HG03571 (cell line): ENCODE data around the gene AGXT2.
"Not testable (repeated sequence)": the region's sequence is repeated elsewhere in the genome, so short reads cannot be mapped to it uniquely, and the experiment has no call there.

Source experiments
- ATAC-seq: cut with Tn5 transposase; IDR thresholded peaks from one replicate; pipeline ENCODE4 v1.9.1; 2021; ENCODE audit not compliant: unreplicated experiment

Gene AGXT2

DNA sequence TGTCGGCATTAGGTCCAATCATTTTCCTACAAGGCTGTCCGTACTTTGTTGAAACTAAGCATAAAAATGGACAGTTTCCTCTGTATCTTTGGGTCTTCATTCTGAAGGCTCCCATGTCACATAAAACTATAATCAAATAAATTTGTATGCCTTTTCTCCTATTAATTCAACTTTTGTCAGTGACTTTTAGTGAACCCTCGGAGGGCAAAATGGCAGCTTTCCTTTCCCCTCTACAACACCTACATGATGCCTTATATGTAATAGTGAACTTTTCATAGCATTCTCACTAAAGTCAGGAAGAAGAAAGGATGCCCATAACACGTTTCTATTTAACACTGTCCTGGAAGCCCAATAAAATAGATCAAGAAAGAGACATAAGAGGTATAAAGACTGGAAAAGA, 5.1 kb upstream of the AGXT2 start:
- no peak for ATAC-seq

DNA sequence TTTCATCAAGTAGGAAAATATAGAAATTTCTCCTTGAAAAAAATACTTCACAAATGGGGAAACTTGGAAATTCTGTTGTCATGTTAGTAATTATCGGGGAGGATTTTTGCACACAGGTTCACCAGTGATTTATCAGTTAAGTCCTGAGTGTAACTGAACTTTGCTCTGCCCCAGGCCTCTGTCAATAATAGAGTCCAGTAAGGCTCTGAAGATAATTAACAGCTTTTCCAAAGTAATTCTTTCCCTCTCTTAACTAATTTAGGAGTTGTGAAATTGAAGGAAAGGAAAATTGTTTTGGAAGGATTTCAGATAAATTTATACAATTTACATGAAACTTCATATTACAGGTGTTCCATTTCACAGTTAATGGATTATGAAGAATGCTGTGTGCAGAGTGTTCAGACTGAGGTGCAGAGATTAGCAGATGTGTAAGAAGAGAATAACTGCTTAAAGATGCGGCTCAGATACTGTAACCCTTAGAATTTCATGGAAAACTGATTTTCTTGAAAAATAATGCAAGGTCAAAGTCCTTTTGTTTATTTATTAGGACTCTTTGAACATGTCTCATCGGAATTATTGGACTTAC, 2.9 kb upstream of the AGXT2 start:
- no peak for ATAC-seq

DNA sequence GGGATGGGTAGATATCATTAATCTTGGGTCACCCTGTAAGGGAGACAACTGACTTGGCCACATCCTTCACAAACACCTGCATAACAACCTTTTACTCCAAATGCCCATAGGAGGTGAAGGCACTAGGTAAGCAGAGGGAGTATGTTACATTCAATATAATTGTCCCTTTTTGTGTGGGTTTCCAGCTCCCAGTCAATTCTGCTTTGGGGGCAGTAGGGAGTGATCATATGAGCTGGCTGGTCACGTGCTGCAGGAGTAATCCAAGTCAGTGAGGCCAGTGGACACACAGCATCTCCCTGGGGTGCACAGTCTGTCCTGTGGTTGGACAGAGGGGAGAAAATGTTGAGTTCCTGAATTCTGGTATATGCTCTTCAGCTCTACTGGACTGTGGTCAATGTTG, 1.2 kb upstream of the AGXT2 start:
- no peak for ATAC-seq

DNA sequence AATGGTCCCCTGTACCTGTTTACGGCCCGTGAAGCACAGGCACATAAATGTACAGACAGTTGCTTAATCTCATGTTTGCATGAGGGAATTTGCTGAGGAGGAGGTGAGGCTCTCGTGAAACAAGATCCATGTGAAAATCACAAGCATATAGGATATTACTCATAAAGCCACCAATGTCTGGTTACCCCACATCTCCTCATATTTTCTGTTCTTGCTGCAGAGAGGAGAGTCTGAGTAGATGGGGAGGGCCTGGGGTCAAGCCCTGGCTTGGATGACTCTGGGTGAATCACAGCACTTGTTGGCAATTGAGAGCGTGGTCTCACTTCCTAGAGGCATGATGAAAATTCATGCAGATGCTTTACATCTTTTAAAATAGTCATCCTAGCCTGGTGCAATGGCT, 975 bp downstream of the AGXT2 start:
- no peak for ATAC-seq

DNA sequence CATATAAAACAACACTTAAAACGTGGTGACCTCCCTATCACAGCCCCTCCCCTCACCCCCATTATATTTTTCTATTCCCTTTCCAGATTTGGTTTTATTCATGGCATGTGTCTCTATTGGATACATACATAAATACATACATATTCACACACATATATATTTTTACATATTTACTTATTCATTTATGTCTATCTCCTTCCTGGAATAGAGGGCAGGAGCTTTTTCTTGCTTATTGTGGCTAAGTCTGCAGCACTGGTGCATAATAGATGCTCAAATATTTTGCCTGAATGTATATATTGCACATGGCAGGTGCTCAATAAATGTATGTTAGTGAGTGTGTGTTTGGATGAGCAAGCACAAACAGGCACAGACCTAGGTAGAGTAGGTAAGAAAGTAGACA, 2.5 kb downstream of the AGXT2 start:
- no peak for ATAC-seq

DNA sequence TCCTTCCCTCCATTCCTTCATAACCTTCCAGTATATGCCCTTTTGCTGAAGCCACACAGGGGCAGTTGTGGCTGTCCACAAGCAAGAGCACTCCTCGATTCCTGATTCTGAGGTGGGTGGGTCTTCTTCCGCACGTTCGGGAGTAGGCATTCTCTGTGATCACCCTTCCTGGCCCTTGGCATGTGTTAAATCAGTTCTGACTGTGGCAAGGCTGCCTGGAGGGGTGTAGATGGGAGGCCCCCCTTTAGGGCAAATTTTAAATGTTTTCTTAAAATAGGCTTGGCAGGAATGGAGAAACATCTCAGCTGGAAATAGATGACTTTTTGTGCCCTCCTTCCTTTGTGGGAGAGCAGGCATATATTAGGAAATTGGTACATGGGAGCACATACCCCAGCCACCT, 3.1 kb downstream of the AGXT2 start:
- no peak for ATAC-seq

DNA sequence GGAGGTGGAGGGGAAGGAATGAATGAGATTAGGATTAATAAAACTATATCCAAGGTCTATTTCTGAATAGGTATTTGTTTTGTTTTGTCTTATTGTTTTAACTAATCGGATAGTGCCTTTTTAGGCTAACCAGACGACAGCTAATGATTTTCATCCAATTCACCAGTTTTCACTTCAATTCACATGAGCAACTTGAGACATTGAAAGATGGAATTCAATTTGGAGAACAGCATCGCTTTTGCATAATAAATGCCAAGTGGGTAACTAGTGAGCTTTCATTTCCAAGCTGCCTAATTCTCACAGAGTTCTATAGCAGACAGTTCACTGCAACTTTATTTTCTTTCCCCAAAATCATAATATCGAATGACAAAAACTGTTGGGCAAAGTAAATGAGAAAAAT, 5.0 kb downstream of the AGXT2 start:
- ATAC-seq: no peak

DNA sequence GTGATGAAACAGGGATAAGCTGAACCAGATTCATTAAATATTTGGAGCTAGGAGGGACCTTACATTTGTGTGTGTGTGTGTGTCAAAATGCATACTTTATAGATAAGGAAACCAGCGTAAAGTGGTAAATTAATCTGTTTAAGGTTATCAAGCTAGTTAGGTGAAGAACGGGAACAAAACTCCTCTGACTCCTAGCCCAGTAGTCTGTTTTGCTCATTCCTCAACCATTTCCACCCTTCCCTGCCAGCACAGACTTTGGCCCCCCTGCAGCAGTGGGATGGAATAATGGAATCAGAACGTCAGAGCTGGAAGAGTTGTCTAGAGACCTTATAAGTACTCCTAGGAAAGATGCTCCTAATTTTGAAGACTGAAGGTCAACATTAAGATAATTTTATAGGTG, 6.5 kb downstream of the AGXT2 start:
- ATAC-seq: no peak

DNA sequence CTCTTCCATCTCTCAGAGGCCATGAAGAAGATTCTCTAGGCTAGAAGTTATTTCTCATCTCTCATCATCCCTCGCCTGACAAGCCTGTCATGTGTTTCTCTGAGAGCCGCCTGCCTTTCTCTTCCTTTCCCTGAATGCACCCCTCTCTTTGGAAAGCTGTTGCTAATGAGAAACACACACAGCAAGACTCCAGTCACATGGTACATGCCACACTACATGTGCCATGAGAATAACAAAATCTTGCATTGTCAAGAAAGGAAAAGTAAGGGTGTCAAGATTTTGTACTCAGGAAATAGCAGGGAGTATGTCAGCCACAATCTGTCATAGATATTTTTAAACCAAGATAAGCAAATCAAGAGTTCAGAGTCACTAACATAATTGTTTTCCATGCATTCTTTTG, 8.9 kb downstream of the AGXT2 start:
- no peak for ATAC-seq

DNA sequence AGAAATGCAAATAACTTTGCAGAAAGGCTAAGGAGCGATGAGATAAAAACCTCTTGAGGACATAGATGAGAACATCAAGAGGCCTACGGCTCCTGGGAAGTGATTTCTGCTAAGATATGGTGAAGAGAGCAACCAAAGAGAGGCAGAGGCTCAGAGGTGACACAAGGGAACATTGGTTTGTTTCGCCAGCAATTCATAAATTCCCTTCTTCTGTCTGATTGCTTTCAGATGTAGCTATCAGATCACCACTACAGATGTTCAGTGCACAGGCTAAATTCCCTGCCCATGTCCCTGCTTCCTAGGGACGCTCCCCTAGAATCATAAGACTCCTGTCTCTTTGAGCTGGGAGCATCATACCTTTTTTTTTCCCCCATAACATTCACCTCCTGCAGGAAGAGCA, 11.2 kb downstream of the AGXT2 start:
- no peak for ATAC-seq

DNA sequence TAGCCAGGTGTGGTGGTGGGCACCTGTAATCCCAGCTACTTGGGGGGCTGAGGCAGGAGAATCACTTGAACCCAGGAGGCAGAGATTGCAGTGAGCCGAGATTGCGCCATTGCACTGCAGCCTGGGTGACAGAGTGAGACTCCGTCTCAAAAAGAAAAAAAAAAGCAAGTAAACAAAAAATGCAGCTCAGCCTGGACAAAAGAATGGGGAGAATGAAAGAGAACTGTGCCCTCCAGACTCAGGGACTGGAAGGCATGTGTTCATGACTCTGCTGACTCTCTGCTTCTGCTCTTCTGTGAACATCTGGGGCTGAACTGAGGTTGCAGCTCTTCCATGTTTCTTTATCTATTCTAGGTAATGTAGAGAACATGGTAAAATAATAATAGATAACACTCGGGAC, 11.8 kb downstream of the AGXT2 start:
- ATAC-seq: not testable (repeated sequence)

DNA sequence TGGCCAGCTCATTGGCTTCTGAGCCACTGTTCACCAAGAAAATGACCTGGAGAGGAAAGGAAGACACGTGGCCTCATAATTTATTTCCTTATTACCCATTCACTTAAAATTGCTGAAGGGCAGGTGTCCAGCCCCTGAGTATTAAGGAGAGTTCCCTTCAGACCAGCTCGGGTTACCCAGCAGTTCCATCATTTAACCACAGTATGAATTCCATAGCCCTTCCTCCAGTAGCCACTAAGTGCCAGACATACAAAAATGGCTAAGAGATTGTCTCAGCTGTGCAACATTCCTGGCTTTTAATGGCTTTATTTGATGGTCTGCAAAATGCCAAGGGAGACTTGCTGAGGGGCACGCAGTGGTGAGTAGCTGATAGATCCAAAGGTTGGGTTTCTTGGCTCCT, 12.5 kb downstream of the AGXT2 start:
- no peak for ATAC-seq

DNA sequence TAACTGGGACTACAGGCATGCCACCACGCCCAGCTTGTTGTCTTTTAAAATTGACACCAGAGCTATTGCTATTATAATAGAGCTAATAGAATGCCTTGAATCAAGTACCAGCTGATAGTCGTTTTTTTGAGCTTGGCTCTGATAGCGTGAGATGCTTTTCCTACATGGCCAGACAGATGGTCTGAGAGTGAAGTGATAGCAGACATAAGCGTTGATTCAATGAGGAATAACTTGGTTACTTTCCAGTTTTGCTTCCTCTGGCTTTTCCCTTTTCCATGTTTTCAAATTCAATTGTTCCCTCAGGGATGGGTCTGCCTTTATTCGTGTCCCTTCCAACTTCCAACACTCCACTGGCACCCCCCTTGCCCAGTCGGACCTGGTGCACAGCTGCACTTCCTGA, 15.4 kb downstream of the AGXT2 start:
- no peak for ATAC-seq

DNA sequence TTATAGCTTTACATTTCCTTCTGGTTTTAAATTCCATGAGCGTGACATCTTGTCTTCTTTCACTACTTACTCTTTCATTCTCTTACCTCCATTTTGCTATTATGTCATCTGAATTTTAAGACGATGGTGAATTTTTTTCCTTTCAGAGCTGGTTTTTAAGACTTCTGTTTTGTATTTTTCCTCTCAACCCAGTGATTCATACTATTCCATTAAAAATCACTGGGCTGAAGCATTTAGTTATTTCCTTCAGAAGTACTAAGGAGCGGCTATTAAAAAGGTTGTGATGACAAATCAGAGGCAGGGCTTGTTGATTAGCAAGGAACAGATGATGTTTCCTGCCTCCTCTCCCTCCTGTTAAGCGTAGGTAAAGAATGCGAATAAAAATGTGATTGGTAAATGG, 16.5 kb downstream of the AGXT2 start:
- ATAC-seq: no peak

DNA sequence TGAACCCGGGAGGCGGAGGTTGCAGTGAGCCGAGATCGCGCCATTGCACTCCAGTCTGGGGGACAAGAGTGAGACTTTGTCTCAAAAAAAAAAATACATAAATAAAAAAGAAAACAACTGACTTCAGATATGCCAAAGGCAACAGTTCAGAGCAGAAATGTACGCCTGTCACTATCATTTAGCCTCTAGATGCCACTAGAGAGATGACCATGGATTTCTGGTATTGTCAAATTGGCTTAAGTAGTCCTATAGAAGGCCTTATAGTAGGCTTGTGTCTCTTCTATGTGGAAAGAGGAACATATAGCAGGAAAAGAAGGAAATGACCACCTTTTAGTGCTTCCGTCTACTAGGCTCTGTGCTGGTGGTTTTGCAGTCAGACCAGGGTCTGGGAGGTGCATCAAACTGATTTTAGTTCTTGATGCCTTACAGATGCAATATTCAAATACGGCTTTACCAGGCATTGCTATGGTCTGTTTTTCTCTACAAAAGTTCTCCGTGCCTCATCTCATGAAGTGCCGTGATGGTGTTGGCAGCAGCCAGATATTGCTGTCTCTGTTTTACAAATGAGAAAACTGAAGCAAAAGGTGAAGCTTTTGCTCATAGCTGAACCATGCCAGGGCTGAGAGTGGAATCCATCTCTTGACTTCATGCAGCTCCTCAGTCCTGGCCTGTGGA, 17.2 kb downstream of the AGXT2 start:
- no peak for ATAC-seq

DNA sequence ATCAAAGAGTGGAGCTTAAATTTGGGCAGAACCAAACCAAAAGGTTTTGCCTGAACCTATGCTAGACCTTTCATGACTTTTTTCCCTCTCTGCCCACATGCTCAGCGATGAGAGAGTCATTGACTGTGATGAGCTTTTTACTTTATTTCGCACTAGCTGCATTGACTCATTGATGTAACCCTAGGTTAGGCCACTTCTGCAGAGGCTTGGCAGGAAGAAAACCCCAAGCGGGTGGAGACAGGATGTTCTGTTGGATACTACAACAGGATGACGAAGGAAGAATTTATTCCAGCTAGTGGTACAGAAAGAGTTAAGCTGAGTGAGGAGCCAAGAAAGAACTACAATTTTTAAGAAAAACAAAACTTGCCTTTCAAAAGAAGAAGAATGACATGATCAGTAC, 18.4 kb downstream of the AGXT2 start:
- no peak for ATAC-seq

DNA sequence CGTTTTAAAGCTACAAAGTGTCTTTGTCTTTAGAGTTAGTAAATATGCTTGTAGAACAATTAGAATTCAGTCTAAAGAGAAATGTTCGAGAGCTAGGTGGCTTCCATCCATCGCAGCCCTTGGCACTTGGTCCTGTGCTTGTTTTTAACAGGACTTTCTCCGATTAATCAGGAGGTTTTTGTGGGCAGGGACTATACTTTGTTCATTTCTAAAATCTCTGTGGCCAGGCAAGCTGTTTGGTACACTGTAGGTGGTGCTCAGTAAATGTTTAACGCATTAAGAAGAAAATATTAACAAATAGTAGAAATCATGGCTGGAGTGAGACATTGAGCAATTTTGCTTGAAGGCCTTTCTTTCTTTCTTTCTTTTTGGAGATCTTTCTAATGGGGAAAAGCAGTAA, 20.8 kb downstream of the AGXT2 start:
- ATAC-seq: no peak

DNA sequence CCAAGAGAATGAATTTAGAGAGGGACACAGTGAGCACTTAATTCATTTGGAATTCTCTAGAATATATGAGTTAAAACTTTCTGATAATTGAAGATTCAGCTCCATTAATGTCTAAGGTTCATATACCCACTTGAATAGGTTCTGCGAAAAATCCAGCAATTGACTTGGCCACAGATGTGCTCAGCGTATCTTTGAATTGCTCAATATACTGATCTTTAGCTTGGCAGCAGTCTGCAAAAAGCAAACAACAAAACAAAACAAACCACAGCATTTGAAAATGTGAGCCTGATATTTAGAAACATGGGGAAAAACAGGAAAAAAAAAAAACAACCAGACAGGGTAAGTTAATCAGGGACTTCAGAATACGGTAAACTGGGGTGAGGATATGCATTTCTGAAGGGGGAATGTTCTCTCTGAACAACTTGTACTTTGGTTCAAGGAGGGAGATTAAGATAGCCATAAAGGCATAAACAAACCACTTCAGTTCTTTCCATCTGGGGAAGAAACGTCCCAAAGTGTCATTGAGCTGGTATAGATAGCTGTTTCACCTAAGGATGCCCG, 21.4 kb downstream of the AGXT2 start:
- no peak for ATAC-seq

DNA sequence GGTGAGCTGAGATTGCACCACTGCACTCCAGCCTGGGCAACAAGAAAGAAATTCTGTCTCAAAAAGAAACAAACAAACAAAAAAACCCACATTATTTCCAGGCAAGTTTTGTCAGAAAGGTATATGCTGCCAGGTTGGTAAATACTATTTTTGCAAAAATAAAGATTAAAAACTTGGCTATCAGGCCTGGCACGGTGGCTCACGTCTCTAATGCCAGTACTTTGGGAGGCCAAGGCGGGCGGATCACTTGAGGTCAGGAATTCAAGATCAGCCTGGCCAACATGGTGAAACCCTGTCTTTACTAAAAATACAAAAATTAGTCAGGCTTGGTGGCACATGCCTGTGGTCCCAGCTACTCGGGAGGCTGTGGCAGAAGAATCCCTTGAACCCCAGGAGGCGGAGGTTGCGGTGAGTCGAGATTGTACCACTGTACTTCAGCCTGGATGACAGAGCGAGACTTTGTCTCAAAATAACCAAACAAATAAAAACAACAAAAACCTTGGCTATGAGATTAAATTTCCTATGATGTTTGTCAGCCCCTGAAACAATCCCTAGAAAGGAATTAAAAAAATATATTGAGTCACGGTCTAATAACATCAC, 22.7 kb downstream of the AGXT2 start:
- ATAC-seq: no peak

DNA sequence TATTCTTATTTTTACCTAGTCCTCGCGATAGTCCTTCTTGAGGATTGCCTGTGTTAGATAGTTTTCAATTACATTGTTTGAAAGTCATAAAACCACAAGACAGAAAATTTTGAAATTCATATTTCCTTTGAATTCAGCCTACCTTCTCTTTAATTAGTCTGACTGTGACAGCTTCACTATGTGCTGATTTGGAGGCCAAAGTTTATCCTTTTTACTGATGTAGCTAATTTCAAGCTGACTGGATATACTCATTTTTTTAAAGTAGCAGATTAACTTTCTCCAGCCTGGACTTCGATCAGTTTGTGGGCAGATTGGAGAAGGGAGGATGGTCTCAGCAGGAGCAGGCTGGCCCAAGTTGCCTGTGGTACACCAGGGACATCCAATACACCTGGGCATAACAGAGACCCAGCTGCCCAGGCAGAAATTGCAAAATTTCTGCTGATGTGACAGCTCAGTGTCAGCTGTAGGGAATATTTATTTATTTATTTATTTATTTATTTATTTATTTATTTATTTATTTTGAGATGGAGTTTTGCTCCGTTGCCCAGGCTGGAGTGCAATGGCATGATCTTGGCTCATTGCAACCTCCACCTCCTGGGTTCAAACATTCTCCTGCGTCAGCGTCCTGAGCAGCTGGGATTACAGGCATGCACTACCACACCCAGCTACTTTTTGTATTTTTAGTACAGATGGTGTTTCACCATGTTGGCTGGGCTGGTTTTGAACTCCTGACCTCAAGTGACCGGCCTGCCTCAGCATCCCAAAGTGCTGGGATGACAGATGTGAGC, 24.2 kb downstream of the AGXT2 start:
- no peak for ATAC-seq

DNA sequence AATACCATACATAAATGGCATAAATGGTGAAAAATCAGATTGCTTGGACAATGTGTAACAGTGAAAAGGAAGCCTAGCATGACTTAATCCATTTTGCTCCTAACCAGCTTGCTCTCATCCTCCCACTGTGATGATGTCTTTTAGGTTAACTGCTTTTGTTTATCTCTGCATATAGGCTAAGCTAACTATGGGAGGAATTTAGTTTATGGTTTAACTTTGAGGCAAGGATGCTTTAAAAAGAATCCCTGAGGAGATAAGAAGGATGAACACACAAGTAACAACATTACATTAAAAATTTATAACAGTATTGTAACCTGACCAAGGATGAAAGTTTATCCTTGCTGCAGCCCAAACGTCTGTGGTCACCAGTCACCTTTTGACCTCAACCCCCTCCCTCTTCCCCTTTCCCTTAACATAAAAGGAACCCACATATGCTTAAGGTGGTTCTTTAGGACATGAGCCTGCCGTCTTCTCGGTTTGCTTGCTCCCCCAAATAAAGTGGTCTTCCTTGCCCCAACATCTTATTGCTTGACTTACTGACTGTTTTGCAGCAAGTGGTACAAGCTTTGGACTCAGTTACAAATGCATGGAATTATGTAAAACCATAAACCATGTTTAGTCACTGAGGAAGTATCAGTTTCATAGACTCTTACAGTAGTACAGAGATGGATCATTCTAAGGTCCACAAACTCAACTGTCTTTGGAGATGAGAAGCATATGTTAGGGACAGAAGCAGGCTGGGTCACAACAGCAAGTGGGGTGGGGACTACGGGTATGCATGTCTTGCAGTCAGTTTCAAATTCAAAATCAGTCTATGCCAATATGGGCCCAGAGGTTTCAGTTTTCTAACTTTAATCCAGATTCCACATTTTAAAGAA, 31.3 kb downstream of the AGXT2 start:
- no peak for ATAC-seq
